ENCODE results near the gene DICER1.

Gene DICER1

DNA sequence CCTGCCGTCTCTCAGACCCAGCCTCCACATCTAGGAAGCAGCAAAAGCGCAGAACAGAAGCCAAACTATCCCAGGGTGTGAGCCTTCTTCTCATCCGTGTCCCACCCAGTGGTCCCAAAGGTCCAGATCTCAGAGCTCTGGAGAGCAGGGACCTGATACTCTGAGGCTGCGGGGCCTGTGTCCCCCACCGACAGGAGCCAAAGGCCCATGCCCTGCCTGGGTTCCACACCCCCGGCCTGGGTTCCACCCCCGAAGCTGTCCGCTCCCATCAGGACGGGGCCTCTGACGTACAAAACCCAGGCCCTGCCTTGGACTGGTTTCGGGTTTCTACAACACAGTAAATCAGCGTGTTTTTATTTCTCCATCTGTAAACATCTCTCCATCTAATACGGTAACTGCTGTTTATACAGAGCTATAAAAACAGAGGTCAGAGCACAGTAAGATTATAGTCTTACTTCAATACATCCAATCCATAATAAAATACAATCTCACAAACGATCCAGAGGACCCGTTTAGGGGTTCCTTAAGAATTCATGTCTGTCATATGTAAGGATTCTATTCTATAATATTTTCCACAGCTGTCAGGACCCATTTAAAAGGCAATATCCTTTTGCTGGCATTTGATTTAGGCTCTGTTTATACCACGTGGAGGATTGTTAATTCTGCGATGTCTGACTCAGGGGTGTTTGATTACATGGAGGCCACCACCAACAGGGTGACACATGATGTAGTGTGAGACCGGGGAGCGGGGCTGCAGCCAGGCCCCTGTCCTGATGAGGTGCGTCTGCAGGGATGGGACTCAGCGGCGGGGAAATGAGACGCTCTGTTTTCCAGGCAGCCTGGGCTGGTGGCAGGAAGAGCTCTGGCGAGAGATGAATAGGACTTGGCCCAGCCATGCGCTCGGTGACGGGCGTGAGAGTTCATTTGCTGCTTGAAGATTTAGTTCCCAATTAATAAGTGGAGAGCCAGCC, 110.3 kb downstream of the DICER1 start:
- Histone ChIP-seq H3K4me2 (ENCODE audit: low read length) (no peak overlapping the region), H3K9me2 (replicated peaks; ENCODE audit: control insufficient read depth, low read length) (no peaks in the 10 kb centered on the region), H3K9me3 (ENCODE audit: control insufficient read depth, insufficient read depth, low read length) (no peaks in the 10 kb centered on the region), H3K4me1 (ENCODE audit: control insufficient read depth, low read length) (peaks cover 5% of the 10 kb centered on the region; the same call in 1 of the 2 replicates), H3K27me3 (ENCODE audit: control insufficient read depth, low read length) (no peaks in the 10 kb centered on the region), H3F3A (ENCODE audit: control insufficient read depth, insufficient read depth) (no peaks in the 10 kb centered on the region), H3K36me3 (ENCODE audit: control insufficient read depth, low read length) (no peaks in the 10 kb centered on the region), H3K27ac (ENCODE audit: low read depth, low read length) (no peak overlapping the region), H3K4me3 (ENCODE audit: low read length) (no peak overlapping the region), H4K20me1 (ENCODE audit: control insufficient read depth, insufficient read depth, low read depth, low read length) (no peaks in the 10 kb centered on the region), H3K79me2 (ENCODE audit: control insufficient read depth, low read length) (no peaks in the 10 kb centered on the region)
- TF ChIP-seq, protein P1, sequence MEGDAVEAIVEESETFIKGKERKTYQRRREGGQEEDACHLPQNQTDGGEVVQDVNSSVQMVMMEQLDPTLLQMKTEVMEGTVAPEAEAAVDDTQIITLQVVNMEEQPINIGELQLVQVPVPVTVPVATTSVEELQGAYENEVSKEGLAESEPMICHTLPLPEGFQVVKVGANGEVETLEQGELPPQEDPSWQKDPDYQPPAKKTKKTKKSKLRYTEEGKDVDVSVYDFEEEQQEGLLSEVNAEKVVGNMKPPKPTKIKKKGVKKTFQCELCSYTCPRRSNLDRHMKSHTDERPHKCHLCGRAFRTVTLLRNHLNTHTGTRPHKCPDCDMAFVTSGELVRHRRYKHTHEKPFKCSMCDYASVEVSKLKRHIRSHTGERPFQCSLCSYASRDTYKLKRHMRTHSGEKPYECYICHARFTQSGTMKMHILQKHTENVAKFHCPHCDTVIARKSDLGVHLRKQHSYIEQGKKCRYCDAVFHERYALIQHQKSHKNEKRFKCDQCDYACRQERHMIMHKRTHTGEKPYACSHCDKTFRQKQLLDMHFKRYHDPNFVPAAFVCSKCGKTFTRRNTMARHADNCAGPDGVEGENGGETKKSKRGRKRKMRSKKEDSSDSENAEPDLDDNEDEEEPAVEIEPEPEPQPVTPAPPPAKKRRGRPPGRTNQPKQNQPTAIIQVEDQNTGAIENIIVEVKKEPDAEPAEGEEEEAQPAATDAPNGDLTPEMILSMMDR (IDR thresholded peaks at IDR 0.05; ENCODE audit: low read depth, low read length, poor library complexity, severe bottlenecking): no peak
- no peak for TF ChIP-seq EZH2phosphoT487 (IDR thresholded peaks at IDR 0.05; ENCODE audit: borderline replicate concordance, low read length)

DNA sequence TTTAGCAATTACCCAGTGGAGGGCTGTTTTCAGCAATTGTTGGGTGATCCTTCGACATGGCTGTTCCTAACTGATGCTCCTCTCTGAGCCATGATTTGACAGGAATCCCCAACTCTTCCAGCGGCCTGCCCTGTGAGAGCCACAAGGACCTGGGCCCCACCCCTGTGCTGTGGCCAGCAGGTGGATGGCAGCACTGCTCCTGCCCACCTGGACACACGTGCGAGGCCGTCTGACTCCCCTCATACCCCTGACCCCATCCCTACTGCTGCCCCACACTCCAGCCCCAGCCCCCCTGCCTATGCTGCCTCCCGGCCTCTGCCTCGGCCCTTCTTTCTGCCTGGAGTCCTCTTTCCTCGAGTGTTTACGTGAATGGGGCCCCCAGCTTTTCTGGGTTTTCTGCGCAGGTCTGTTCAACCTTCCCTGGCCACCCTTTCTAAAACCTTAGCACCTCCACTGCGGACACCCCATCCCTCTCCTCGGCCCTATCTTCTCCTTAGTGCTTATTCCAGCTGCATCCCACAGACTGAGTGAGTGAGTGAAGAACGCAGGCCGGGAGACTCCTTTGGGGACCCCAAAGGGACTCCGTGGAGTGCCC, 111.4 kb downstream of the DICER1 start:
- no peaks in the 10 kb centered on the region for H3K36me3 ChIP-seq (ENCODE audit: control insufficient read depth, low read length)
- no peaks in the 10 kb centered on the region for H3F3A ChIP-seq (ENCODE audit: control insufficient read depth, insufficient read depth)
- no peak overlapping the region for H3K4me3 ChIP-seq (ENCODE audit: low read length)
- no peak overlapping the region for H3K27ac ChIP-seq (ENCODE audit: low read depth, low read length)
- H3K4me2 ChIP-seq (ENCODE audit: low read length): no peak overlapping the region
- H3K9me3 ChIP-seq (ENCODE audit: control insufficient read depth, insufficient read depth, low read length): no peaks in the 10 kb centered on the region
- no peaks in the 10 kb centered on the region for H4K20me1 ChIP-seq (ENCODE audit: control insufficient read depth, insufficient read depth, low read depth, low read length)
- TF ChIP-seq EZH2phosphoT487 (IDR thresholded peaks at IDR 0.05; ENCODE audit: borderline replicate concordance, low read length): no peak
- TF ChIP-seq, protein P1 (IDR thresholded peaks at IDR 0.05; ENCODE audit: low read depth, low read length, poor library complexity, severe bottlenecking): no peak
- H3K27me3 ChIP-seq (ENCODE audit: control insufficient read depth, low read length): no peaks in the 10 kb centered on the region
- H3K4me1 ChIP-seq (ENCODE audit: control insufficient read depth, low read length): peaks cover 5% of the 10 kb centered on the region; the same call in 1 of the 2 replicates
- H3K79me2 ChIP-seq (ENCODE audit: control insufficient read depth, low read length): no peaks in the 10 kb centered on the region
- H3K9me2 ChIP-seq (replicated peaks; ENCODE audit: control insufficient read depth, low read length): no peaks in the 10 kb centered on the region

DNA sequence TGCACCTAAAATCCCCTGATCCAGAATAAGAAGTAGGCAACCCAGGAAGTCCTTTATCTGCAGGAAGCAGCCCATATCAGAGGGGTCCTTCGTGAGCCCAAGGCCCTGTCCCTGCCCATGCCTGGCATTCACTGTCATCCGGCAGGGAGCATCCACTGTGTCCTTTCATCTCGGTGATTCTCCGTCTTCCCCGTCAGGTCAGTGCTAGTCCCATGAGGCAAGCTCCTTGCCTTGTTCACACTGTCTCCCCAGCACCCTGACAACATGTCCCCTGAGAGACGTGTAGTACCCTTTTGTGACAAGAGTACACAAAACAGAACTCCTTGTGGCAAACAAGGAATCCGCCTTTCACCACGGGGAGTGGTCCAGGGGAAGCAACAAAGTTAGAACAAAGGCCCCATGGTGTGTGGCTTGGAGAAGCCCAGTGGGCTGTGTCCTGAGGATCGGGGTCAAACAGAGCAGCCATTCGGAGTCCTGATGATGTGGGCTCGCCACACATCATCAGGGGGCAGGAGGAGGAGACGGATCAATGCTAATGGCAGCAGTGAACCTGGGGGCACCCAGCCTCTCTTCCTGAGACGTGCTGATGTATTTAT, 112.1 kb downstream of the DICER1 start:
- Histone ChIP-seq H3K27me3 (ENCODE audit: control insufficient read depth, low read length) (no peaks in the 10 kb centered on the region), H3K27ac (ENCODE audit: low read depth, low read length) (no peak overlapping the region), H3F3A (ENCODE audit: control insufficient read depth, insufficient read depth) (no peaks in the 10 kb centered on the region), H3K4me3 (ENCODE audit: low read length) (no peak overlapping the region), H3K36me3 (ENCODE audit: control insufficient read depth, low read length) (no peaks in the 10 kb centered on the region), H3K4me1 (ENCODE audit: control insufficient read depth, low read length) (peaks cover 5% of the 10 kb centered on the region; the same call in 1 of the 2 replicates), H3K9me2 (replicated peaks; ENCODE audit: control insufficient read depth, low read length) (no peaks in the 10 kb centered on the region), H3K79me2 (ENCODE audit: control insufficient read depth, low read length) (no peaks in the 10 kb centered on the region), H3K4me2 (ENCODE audit: low read length) (no peak overlapping the region), H3K9me3 (ENCODE audit: control insufficient read depth, insufficient read depth, low read length) (no peaks in the 10 kb centered on the region), H4K20me1 (ENCODE audit: control insufficient read depth, insufficient read depth, low read depth, low read length) (no peaks in the 10 kb centered on the region)
- TF ChIP-seq, protein P1 (IDR thresholded peaks at IDR 0.05; ENCODE audit: low read depth, low read length, poor library complexity, severe bottlenecking): no peak
- TF ChIP-seq EZH2phosphoT487 (IDR thresholded peaks at IDR 0.05; ENCODE audit: borderline replicate concordance, low read length): no peak

Data from DOHH2 (cell line).